C4-2B (cell line): ENCODE results near the gene JHY.

Source experiments
- ZFX ChIP-seq: fragments of 450-650 bp; IDR thresholded peaks from 2 replicates; pipeline ENCODE4 v1.6.1; 2017
- TF ChIP-seq, protein P1 (sequence below): fragments of 450-650 bp; conservative IDR thresholded peaks from 2 replicates; pipeline ENCODE4 v1.5.1; 2017; ENCODE audit warnings: mild to moderate bottlenecking

DNA sequence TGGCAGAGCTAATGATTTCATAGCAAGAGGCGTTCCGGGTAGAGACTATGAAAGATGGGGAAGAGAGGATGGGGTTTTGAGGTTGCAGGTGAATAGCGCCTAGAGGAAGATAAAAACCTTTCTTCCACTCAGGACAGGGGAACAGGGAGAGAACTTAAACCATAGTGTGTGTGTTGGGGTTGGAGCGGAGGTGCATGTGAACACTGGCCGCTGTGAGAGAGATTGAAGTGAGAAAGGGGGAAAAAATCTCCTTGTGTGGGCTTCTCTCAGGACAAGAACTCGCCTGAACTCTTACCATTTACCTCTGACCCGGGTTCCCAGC lies 95.7 kb downstream of the JHY start:
- TF ChIP-seq, protein P1, sequence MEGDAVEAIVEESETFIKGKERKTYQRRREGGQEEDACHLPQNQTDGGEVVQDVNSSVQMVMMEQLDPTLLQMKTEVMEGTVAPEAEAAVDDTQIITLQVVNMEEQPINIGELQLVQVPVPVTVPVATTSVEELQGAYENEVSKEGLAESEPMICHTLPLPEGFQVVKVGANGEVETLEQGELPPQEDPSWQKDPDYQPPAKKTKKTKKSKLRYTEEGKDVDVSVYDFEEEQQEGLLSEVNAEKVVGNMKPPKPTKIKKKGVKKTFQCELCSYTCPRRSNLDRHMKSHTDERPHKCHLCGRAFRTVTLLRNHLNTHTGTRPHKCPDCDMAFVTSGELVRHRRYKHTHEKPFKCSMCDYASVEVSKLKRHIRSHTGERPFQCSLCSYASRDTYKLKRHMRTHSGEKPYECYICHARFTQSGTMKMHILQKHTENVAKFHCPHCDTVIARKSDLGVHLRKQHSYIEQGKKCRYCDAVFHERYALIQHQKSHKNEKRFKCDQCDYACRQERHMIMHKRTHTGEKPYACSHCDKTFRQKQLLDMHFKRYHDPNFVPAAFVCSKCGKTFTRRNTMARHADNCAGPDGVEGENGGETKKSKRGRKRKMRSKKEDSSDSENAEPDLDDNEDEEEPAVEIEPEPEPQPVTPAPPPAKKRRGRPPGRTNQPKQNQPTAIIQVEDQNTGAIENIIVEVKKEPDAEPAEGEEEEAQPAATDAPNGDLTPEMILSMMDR, result no peak
- no peak for TF ChIP-seq ZFX
